Measurements from ENCODE around the gene PPP1R3E. TPM values are rescaled to one million over a fixed set of nuclear protein-coding genes. Genes with fewer than 3 reads are reported as not detected.

The PPP1R3E gene
- total and polyA plus RNA-seq, 2 of the 13 experiments (the other 11 are each of a cell fraction or from before 2014, with no cell fraction given), result 16.5 to 26.5 TPM

GRCh38 chr14:23320584-23321571 is 18.2 kb upstream of the PPP1R3E start, which contains the start of gene PABPN1 (continued):
- TF ChIP-seq, protein P1, sequence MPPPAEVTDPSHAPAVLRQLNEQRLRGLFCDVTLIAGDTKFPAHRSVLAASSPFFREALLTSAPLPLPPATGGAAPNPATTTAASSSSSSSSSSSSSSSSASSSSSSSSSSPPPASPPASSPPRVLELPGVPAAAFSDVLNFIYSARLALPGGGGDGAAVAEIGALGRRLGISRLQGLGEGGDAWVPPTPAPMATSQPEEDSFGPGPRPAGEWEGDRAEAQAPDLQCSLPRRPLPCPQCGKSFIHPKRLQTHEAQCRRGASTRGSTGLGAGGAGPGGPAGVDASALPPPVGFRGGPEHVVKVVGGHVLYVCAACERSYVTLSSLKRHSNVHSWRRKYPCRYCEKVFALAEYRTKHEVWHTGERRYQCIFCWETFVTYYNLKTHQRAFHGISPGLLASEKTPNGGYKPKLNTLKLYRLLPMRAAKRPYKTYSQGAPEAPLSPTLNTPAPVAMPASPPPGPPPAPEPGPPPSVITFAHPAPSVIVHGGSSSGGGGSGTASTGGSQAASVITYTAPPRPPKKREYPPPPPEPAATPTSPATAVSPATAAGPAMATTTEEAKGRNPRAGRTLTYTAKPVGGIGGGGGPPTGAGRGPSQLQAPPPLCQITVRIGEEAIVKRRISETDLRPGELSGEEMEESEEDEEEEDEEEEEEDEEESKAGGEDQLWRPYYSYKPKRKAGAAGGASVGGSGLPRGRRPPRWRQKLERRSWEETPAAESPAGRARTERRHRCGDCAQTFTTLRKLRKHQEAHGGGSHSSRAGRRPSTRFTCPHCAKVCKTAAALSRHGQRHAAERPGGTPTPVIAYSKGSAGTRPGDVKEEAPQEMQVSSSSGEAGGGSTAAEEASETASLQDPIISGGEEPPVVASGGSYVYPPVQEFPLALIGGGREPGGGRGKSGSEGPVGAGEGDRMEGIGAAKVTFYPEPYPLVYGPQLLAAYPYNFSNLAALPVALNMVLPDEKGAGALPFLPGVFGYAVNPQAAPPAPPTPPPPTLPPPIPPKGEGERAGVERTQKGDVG (CRISPR knock-in tag; IDR thresholded peaks at IDR 0.05; ENCODE audit: borderline replicate concordance), result peak; percentile 100
- TF ChIP-seq ZNF687 (CRISPR knock-in tag; IDR thresholded peaks at IDR 0.05) (peak; percentile 99), PAF1 (CRISPR knock-in tag; IDR thresholded peaks at IDR 0.05) (peak; percentile 98), ZNF652 (CRISPR knock-in tag; IDR thresholded peaks at IDR 0.05; ENCODE audit: borderline replicate concordance, low read depth) (no peak; the same call in 1 of the 2 replicates), HNF1A (IDR thresholded peaks at IDR 0.05; ENCODE audit: low read depth) (0 out of 2 replicates have a peak, but pooled peaks have one; percentile 59), HNF1A (CRISPR knock-in tag; IDR thresholded peaks at IDR 0.05; ENCODE audit: borderline replicate concordance) (peak; percentile 89; the same call in 1 of the 2 replicates), KMT2B (CRISPR knock-in tag; IDR thresholded peaks at IDR 0.05) (peak; percentile 84), TBL1XR1 (IDR thresholded peaks at IDR 0.05; ENCODE audit: borderline replicate concordance, low read length, partially characterized antibody) (peak; percentile 23), KDM6A (CRISPR knock-in tag; IDR thresholded peaks at IDR 0.05; ENCODE audit: low read depth) (peak; percentile 69), TARDBP (CRISPR knock-in tag; IDR thresholded peaks at IDR 0.05) (peak; percentile 99), ADNP (CRISPR knock-in tag; IDR thresholded peaks at IDR 0.05) (no peak), ZNF333 (CRISPR knock-in tag; IDR thresholded peaks at IDR 0.05; ENCODE audit: borderline replicate concordance) (peak; percentile 44; the same call in 1 of the 2 replicates), HOXD1 (CRISPR knock-in tag; IDR thresholded peaks at IDR 0.05) (peak; percentile 96), MIER3 (CRISPR knock-in tag; IDR thresholded peaks at IDR 0.05; ENCODE audit: borderline replicate concordance) (peak; percentile 99)
- TF ChIP-seq, protein P2, sequence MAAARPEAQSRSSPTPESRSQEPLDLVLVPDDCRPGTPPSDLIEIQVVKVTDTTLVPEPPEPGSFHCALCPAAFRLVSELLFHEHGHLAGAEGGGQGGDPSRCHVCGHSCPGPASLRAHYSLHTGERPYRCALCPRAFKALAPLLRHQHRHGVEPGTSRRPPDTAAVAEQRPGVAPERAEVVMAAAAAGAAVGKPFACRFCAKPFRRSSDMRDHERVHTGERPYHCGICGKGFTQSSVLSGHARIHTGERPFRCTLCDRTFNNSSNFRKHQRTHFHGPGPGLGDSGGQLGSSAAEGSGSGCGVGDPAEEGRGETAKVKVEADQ (CRISPR knock-in tag; IDR thresholded peaks at IDR 0.05; ENCODE audit: borderline replicate concordance), result peak; percentile 99
